Thyroid gland (tissue), 4 donors: ENCODE measurements around the gene CYP2U1. TPM values are rescaled to one million over a fixed set of nuclear protein-coding genes. Genes with fewer than 3 reads are reported as not detected.

Experiments used
- DNase-seq, 2 donors: peaks; one replicate each; pipeline ENCODE4 v3.0.0-alpha.2; 2019
- H3K27ac ChIP-seq, 3 donors: fragments of 200-600 bp; sonication (generic); 1 replicate in 2 of 3; 2 replicates in 1 of 3; pipeline ENCODE4 v1.5.1; 2016 to 2019; ENCODE audit warnings: mild to moderate bottlenecking in 1 of 3, moderate library complexity in 1 of 3
- H3K27me3 ChIP-seq: fragments of 200-600 bp; sonication (generic); one replicate; pipeline ENCODE4 v1.5.1; 2019
- H3K36me3 ChIP-seq, 2 donors: fragments of 200-600 bp; sonication (generic); one replicate each; pipeline ENCODE4 v1.5.1; 2016 to 2019
- H3K4me1 ChIP-seq, 2 donors: fragments of 200-600 bp; sonication (generic); one replicate each; pipeline ENCODE4 v1.5.1; 2017 to 2019
- H3K4me3 ChIP-seq, 3 donors: fragments of 200-600 bp; sonication (generic); replicated peaks in 1 of 3; 1 replicate in 2 of 3; 2 replicates in 1 of 3; pipeline ENCODE4 v1.5.1; 2016; ENCODE audit warnings: mild to moderate bottlenecking in 1 of 3
- H3K9me3 ChIP-seq: fragments of 200-600 bp; sonication (generic); one replicate; pipeline ENCODE4 v1.5.1; 2017
- POLR2A ChIP-seq, 2 donors: fragments of 450-650 bp; IDR thresholded peaks; one replicate each; pipeline ENCODE4 v1.6.1; 2017; ENCODE audit warnings: antibody characterized with exemption in 2 of 2, mild to moderate bottlenecking in 2 of 2, moderate library complexity in 1 of 2
- WGBS, 2 donors: methylation state at CpG; one replicate each; pipeline ENCODE4 v1.1.5; 2017; 5-methylcytosine and 5-hydroxymethylcytosine counted together
- intact Hi-C: fragments of 100-400 bp; cut with DNase I; formaldehyde crosslinking; loops from one replicate; pipeline ENCODE4 v1.15.1; 2023
- total RNA-seq, 4 donors: library from RNA; depleted of rRNA; stranded (reverse); fragments of >200 nt; gene quantifications; one replicate each; pipeline ENCODE4 v1.2.3, GENCODE V29; 2016
- TF ChIP-seq, protein P1 (sequence below), 6 experiments: fragments of 200-600 bp in 3 of 6; fragments of 450-650 bp in 3 of 6; sonication (generic) in 3 of 6; IDR thresholded peaks; one replicate each; pipeline ENCODE4 v1.5.1; 2016 to 2019; ENCODE audit warnings: antibody characterized with exemption in 6 of 6, mild to moderate bottlenecking in 2 of 6, inconsistent platforms in 1 of 6, moderate library complexity in 1 of 6

Gene CYP2U1
- total RNA-seq, 4 donors from 2014 or later, result 7.0 to 13.4 (median 8.7) TPM

DNA sequence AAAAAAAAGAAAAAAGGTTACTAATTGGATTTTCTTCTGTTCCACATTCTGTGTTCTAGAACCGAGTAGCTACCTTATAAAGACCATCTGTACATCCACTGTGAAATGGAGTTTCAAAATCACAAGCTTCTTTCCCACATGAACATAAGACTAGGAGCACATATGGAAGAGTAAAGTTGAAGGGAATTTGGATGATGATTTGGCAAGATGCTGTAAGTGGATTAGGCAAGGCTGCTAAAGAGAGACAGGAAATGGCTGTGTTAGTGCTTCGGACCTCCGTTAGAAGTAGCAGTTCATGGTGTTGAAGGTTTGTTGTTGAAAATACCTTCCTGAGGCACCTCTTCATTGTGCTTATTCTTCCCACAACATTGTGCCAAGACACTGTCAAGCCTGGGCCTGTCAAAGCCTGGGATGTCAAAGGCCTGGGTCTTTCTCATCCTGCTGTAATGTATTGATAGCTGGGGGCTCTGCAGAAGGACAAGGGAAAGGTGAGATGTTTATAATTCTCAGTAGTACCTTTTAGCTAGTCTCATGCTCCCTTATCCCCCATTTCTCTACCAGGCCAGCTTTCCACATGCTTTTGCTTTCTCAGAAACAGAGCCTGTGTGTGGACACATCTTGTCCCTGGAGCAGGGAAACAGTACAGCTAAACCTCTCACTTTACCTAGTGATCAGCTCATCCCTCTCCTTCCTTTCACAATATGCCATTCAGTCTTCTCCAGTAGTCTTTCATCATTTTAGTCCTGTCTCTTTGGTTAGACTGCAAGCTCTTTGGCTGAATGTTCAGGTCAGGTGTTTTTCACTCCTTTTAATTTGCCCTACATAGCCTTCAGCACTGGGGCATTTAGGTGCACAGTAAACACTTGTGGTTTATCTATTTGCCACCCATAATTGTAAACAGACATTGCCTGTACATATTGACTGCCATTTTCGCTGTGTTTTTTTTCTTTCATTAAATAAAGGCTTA is 37.9 kb upstream of the CYP2U1 start:
- H3K4me1 ChIP-seq, result peaks cover 32 to 35% of the 10 kb centered on the region in 2 donors
- no peak overlapping the region for H3K4me3 ChIP-seq
- intact Hi-C loops, result loop anchor here (10.0 kb wide), 1 partner anchor 69 kb away; the partner anchor contains the start of gene SGMS2
- no peak overlapping the region for H3K27ac ChIP-seq
- DNase-seq, result no peak
- no peak for TF ChIP-seq POLR2A (IDR thresholded peaks at IDR 0.05)
- 65 to 80% methylated on average over 4 of the region's 4 CpGs for WGBS, 2 donors
- H3K36me3 ChIP-seq, result no peaks in the 10 kb centered on the region
- H3K9me3 ChIP-seq, result no peaks in the 10 kb centered on the region
- no peaks in the 10 kb centered on the region for H3K27me3 ChIP-seq

GRCh38 chr4:107894138-107894603 is 37.2 kb upstream of the CYP2U1 start:
- Histone ChIP-seq H3K27me3 (no peaks in the 10 kb centered on the region), H3K36me3 (no peaks in the 10 kb centered on the region), H3K27ac (no peak overlapping the region), H3K9me3 (no peaks in the 10 kb centered on the region), H3K4me1 (peaks cover 32 to 35% of the 10 kb centered on the region in 2 donors), H3K4me3 (no peak overlapping the region)
- 43 to 47% methylated on average over 6 of the region's 6 CpGs for WGBS, 2 donors
- DNase-seq, result peak; percentile 17 to 49
- TF ChIP-seq, protein P1, sequence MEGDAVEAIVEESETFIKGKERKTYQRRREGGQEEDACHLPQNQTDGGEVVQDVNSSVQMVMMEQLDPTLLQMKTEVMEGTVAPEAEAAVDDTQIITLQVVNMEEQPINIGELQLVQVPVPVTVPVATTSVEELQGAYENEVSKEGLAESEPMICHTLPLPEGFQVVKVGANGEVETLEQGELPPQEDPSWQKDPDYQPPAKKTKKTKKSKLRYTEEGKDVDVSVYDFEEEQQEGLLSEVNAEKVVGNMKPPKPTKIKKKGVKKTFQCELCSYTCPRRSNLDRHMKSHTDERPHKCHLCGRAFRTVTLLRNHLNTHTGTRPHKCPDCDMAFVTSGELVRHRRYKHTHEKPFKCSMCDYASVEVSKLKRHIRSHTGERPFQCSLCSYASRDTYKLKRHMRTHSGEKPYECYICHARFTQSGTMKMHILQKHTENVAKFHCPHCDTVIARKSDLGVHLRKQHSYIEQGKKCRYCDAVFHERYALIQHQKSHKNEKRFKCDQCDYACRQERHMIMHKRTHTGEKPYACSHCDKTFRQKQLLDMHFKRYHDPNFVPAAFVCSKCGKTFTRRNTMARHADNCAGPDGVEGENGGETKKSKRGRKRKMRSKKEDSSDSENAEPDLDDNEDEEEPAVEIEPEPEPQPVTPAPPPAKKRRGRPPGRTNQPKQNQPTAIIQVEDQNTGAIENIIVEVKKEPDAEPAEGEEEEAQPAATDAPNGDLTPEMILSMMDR (IDR thresholded peaks at IDR 0.05), result no peak
- TF ChIP-seq POLR2A (IDR thresholded peaks at IDR 0.05), result no peak
- intact Hi-C loops, result loop anchor here (10.0 kb wide), 1 partner anchor 69 kb away; the partner anchor contains the start of gene SGMS2

- H3K36me3 ChIP-seq, result no peaks in the 10 kb centered on the region
- H3K9me3 ChIP-seq, result no peaks in the 10 kb centered on the region
- H3K27me3 ChIP-seq, result no peaks in the 10 kb centered on the region
- WGBS, 2 donors, result 18 to 31% methylated on average over 2 of the region's 2 CpGs
- peaks cover 32 to 35% of the 10 kb centered on the region in 2 donors for H3K4me1 ChIP-seq
- peak overlapping the region in 2 of 3 donors; percentile 52 to 58 for H3K27ac ChIP-seq
- DNase-seq, result peak in 1 of 2 donors; percentile 10
- no peak overlapping the region for H3K4me3 ChIP-seq
- intact Hi-C loops, result loop anchor here (10.0 kb wide), 1 partner anchor 71 kb away; the partner anchor contains the start of gene SGMS2
- TF ChIP-seq, protein P1 (IDR thresholded peaks at IDR 0.05), result no peak
These were observed 35.1 kb upstream of the CYP2U1 start for GRCh38 chr4:107896158-107896645.

DNA sequence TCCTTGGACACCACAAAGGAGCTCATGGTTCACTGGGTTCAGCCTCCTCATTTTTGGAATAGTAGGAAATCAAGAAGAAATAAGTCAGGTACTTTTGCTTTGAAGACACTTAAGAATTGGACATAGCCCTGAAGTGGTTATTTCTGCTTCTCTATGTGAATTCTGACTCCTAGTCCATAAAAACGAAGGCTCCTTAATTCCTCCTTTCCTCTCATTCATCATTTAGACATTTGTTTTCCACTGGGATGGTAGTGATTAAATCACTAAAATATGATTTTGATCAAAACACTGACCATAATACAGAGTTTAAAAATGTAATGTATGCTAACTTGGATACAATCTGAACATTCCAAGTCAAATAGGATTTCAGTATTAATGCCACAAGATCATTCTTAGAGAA is 34.7 kb upstream of the CYP2U1 start:
- H3K27ac ChIP-seq, result peak overlapping the region in 2 of 3 donors; percentile 52 to 58
- WGBS, 2 donors, result 13 to 24% methylated on average over 1 of the region's 1 CpG
- peaks cover 32 to 35% of the 10 kb centered on the region in 2 donors for H3K4me1 ChIP-seq
- DNase-seq, result no peak
- no peak overlapping the region for H3K4me3 ChIP-seq
- no peaks in the 10 kb centered on the region for H3K9me3 ChIP-seq
- TF ChIP-seq POLR2A (IDR thresholded peaks at IDR 0.05), result no peak
- TF ChIP-seq, protein P1 (IDR thresholded peaks at IDR 0.05), result no peak
- intact Hi-C loops, result loop anchor here (10.0 kb wide), 1 partner anchor 72 kb away; the partner anchor contains the start of gene SGMS2
- H3K27me3 ChIP-seq, result no peaks in the 10 kb centered on the region
- no peaks in the 10 kb centered on the region for H3K36me3 ChIP-seq

- no peaks in the 10 kb centered on the region for H3K36me3 ChIP-seq
- intact Hi-C loops, result loop anchor here (10.0 kb wide), 1 partner anchor 73 kb away; the partner anchor contains the start of gene SGMS2
- H3K9me3 ChIP-seq, result no peaks in the 10 kb centered on the region
- H3K27ac ChIP-seq, result no peak overlapping the region
- H3K4me1 ChIP-seq, result peaks cover 32 to 35% of the 10 kb centered on the region in 2 donors
- H3K27me3 ChIP-seq, result no peaks in the 10 kb centered on the region
- no peak for DNase-seq
- H3K4me3 ChIP-seq, result no peak overlapping the region
- no peak for TF ChIP-seq POLR2A (IDR thresholded peaks at IDR 0.05)
- TF ChIP-seq, protein P1 (IDR thresholded peaks at IDR 0.05), result no peak
These were observed 33.5 kb upstream of the CYP2U1 start for GRCh38 chr4:107897823-107898222.
